B cell (primary cell): ENCODE measurements around the gene KCNF1. TPM values are rescaled to one million over a fixed set of nuclear protein-coding genes. Genes with fewer than 3 reads are reported as not detected.

ENCODE experiments used
- ATAC-seq: fragments of 200-7000 bp; cut with Tn5 transposase; one replicate; pipeline ENCODE4 v1.10.0; 2021; ENCODE audit warnings: low read depth, mild to moderate bottlenecking, moderate number of reproducible peaks, moderate library complexity
- CTCF ChIA-PET: fragments of 350-600 bp; sonication (Branson Sonifier 250); formaldehyde crosslinking; loops from one replicate; lab custom pipeline; 2021; ENCODE audit warnings: antibody characterized with exemption, inconsistent platforms; lab: Charles Lee
- POLR2A ChIA-PET: fragments of 350-600 bp; sonication (Branson Sonifier 250); formaldehyde crosslinking; loops from one replicate; lab custom pipeline; 2021; ENCODE audit warnings: antibody characterized with exemption; lab: Charles Lee
- DNase-seq: peaks from one replicate; pipeline ENCODE4 v3.0.0; 2013
- H2AFZ ChIP-seq: 2 replicates; pipeline ENCODE4 v1.6.1; 2012; ENCODE audit warnings: mild to moderate bottlenecking, low read depth, low read length; ENCODE audit not compliant: insufficient read depth, poor library complexity, severe bottlenecking
- H3K27ac ChIP-seq, 2 donors: 1 replicate in 1 of 2; 2 replicates in 1 of 2; pipeline ENCODE4 v1.5.1; 2012 to 2013; ENCODE audit warnings: low read length in 2 of 2, mild to moderate bottlenecking in 2 of 2, moderate library complexity in 1 of 2
- H3K27me3 ChIP-seq, 4 experiments: fragments of 200-600 bp in 1 of 4; sonication (generic) in 1 of 4; replicated peaks in 1 of 4; 1 replicate in 2 of 4; 2 replicates in 2 of 4; pipeline versions ENCODE4 v1.6.1 to v1.7.0; 2013 to 2016; ENCODE audit warnings: low read length in 3 of 4, mild to moderate bottlenecking in 2 of 4, mixed read lengths in 1 of 4, moderate library complexity in 1 of 4; ENCODE audit not compliant: insufficient read depth in 4 of 4, control insufficient read depth in 3 of 4; ENCODE audit errors: control extremely low read depth in 1 of 4
- H3K36me3 ChIP-seq, 2 experiments: replicated peaks in 1 of 2; 1 replicate in 1 of 2; 2 replicates in 1 of 2; pipeline versions ENCODE4 v1.6.1 to v1.7.1; 2013; ENCODE audit warnings: low read length in 1 of 2; ENCODE audit not compliant: insufficient read depth in 2 of 2, control insufficient read depth in 1 of 2; ENCODE audit errors: control extremely low read depth in 1 of 2, extremely low read depth in 1 of 2
- H3K4me1 ChIP-seq, 2 donors: fragments of 200-600 bp in 1 of 2; sonication (generic) in 1 of 2; 1 replicate in 1 of 2; 2 replicates in 1 of 2; pipeline versions ENCODE4 v1.5.1 to v1.6.1; 2013 to 2017; ENCODE audit warnings: low read length in 2 of 2; ENCODE audit not compliant: control insufficient read depth in 2 of 2, insufficient read depth in 2 of 2
- H3K4me2 ChIP-seq: replicated peaks from 2 replicates; pipeline ENCODE3; 2012; ENCODE audit warnings: mild to moderate bottlenecking, low read depth, low read length; ENCODE audit not compliant: poor library complexity, severe bottlenecking
- H3K4me3 ChIP-seq, 5 experiments: fragments of 200-600 bp in 1 of 5; sonication (generic) in 1 of 5; 1 replicate in 3 of 5; 2 replicates in 2 of 5; pipeline versions ENCODE4 v1.5.1 to v1.7.0; 2011 to 2016; ENCODE audit warnings: low read length in 4 of 5, mild to moderate bottlenecking in 4 of 5, low read depth in 2 of 5, control low read depth in 1 of 5, moderate library complexity in 1 of 5; ENCODE audit not compliant: insufficient read depth in 1 of 5; ENCODE audit errors: control extremely low read depth in 1 of 5, extremely low read depth in 1 of 5
- H3K79me2 ChIP-seq: fragments of 200-600 bp; sonication (generic); one replicate; pipeline ENCODE4 v1.6.0; 2016; ENCODE audit warnings: low read length; ENCODE audit not compliant: control insufficient read depth, insufficient read depth
- H3K9ac ChIP-seq: fragments of 200-600 bp; sonication (generic); 2 replicates; pipeline ENCODE4 v1.6.1; 2017; ENCODE audit warnings: mild to moderate bottlenecking, low read length, moderate library complexity
- H3K9me3 ChIP-seq, 3 donors: one replicate each; pipeline versions ENCODE4 v1.6.1 to v1.7.1; 2013; ENCODE audit warnings: low read length in 2 of 3; ENCODE audit not compliant: control insufficient read depth in 2 of 3, insufficient read depth in 1 of 3; ENCODE audit errors: control extremely low read depth in 1 of 3
- H4K20me1 ChIP-seq: 2 replicates; pipeline ENCODE4 v1.6.0; 2012; ENCODE audit warnings: mild to moderate bottlenecking, low read length; ENCODE audit not compliant: insufficient read depth, control insufficient read depth, poor library complexity, severe bottlenecking
- H3K27ac Mint-ChIP-seq: one replicate; pipeline ENCODE4 v1.8.0; 2021; ENCODE audit warnings: mixed read lengths
- H3K27me3 Mint-ChIP-seq: one replicate; pipeline ENCODE4 v1.8.0; 2021; ENCODE audit warnings: mixed read lengths
- H3K4me1 Mint-ChIP-seq: one replicate; pipeline ENCODE4 v1.8.0; 2021; ENCODE audit warnings: mixed read lengths
- H3K4me3 Mint-ChIP-seq: one replicate; pipeline ENCODE4 v1.8.0; 2021; ENCODE audit warnings: mixed read lengths
- H3K9me3 Mint-ChIP-seq: one replicate; pipeline ENCODE4 v1.8.0; 2022; ENCODE audit warnings: mixed read lengths; ENCODE audit not compliant: insufficient read depth
- CTCF ChIP-seq: fragments of 200-600 bp; IDR thresholded peaks from one replicate; pipeline ENCODE4 v1.8.0; 2022; ENCODE audit warnings: antibody characterized with exemption, mild to moderate bottlenecking
- EZH2 ChIP-seq: IDR thresholded peaks from 2 replicates; pipeline ENCODE4 v1.6.1; 2012; ENCODE audit warnings: borderline replicate concordance, low read depth, mild to moderate bottlenecking, moderate library complexity, low read length; ENCODE audit not compliant: insufficient read depth, poor library complexity, severe bottlenecking
- WGBS: methylation state at CpG from one replicate; pipeline ENCODE4 v1.1.5; 2013; ENCODE audit warnings: missing lambda C conversion rate; ENCODE audit not compliant: insufficient coverage; 5-methylcytosine and 5-hydroxymethylcytosine counted together
- intact Hi-C: fragments of 100-400 bp; cut with micrococcal nuclease; formaldehyde crosslinking; loops from one replicate; pipeline ENCODE4 v1.10.0; 2022
- polyA plus RNA-seq: library from polyadenylated mRNA; depleted of rRNA; stranded (reverse); fragments of >200 nt; gene quantifications from 2 replicates; pipeline ENCODE4 v1.2.3, GENCODE V29; 2012
- total RNA-seq, 2 donors: library from RNA; stranded (reverse); fragments of 120-200 nt in 1 of 2; gene quantifications; 1 replicate in 1 of 2; 2 replicates in 1 of 2; pipeline versions ENCODE4 v1.2.3 to v1.2.4, GENCODE V29; 2013 to 2022

The KCNF1 gene
- total and polyA plus RNA-seq, 2 donors (not counting 1 experiment from before 2014, with no cell fraction given): not detected

DNA sequence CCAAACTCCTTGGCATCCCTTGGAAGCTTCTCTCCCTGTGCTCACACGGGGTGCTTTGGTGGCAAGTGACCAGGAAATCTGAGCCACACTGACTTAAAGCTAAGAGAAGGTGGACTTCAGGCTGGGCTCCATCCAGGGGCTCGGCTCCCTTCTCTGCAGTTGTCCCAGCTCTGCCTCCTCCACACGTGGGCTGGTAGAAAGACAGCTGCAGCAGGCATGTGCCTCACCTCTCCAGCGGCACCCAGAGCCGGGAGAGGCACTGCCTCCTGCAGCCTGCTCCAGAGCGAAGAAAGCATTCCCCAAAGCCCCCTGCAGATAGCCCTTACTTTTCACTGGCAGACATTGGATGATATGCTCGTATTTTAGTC is 11.3 kb downstream of the KCNF1 start:
- POLR2A ChIA-PET: no interaction called here
- Mint-ChIP-seq H3K4me3 (no peak overlapping the region), H3K4me1 (no peaks in the 10 kb centered on the region), H3K9me3 (no peaks in the 10 kb centered on the region), H3K27me3 (peaks cover 18% of the 10 kb centered on the region), H3K27ac (no peak overlapping the region)
- WGBS: 77% methylated on average over 7 of the region's 7 CpGs
- ATAC-seq (no peak), DNase-seq (no peak)
- Histone ChIP-seq H3K4me1 (no peaks in the 10 kb centered on the region), H4K20me1 (no peaks in the 10 kb centered on the region), H3K4me3 (no peak overlapping the region), H3K36me3 (no peaks in the 10 kb centered on the region), H3K9me3 (no peaks in the 10 kb centered on the region), H3K9ac (no peak overlapping the region), H3K27ac (no peak overlapping the region), H3K27me3 (no peaks in the 10 kb centered on the region), H3K79me2 (no peaks in the 10 kb centered on the region), H2AFZ (no peak overlapping the region), H3K4me2 (no peak overlapping the region)
- no peak for TF ChIP-seq CTCF
- TF ChIP-seq EZH2: no peak
- intact Hi-C loops: no loop called here
- CTCF ChIA-PET: no interaction called here

DNA sequence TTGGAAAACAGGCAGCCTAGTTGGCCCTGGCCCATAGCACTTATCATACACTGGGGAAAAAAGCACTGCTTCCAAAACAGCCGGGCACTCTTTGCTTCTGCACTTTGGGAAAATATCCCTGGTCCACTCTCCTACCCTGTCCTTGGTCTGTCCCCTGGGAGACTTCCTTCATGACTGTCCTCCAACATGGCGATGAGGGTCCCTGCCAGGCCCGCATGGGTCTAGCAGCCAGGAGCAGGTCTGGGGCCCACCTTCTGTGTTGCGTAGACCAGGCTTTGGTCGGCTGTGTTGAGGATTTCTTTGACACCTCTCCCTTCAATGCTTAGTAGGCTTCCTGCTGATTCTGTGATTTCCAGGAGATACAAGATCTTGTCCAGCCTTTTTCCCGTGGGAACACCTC is 12.2 kb downstream of the KCNF1 start:
- H3K27me3 ChIP-seq: no peaks in the 10 kb centered on the region
- no peaks in the 10 kb centered on the region for H3K4me1 Mint-ChIP-seq
- H3K4me3 Mint-ChIP-seq: no peak overlapping the region
- no peak overlapping the region for H3K27ac Mint-ChIP-seq
- no peaks in the 10 kb centered on the region for H3K9me3 Mint-ChIP-seq
- no peaks in the 10 kb centered on the region for H3K9me3 ChIP-seq
- no peak overlapping the region for H3K27ac ChIP-seq
- no peaks in the 10 kb centered on the region for H3K4me1 ChIP-seq
- H2AFZ ChIP-seq: no peak overlapping the region
- ATAC-seq (no peak), DNase-seq (no peak)
- H3K79me2 ChIP-seq: no peaks in the 10 kb centered on the region
- WGBS: 90% methylated on average over 4 of the region's 6 CpGs
- no peak overlapping the region for H3K4me3 ChIP-seq
- peaks cover 27% of the 10 kb centered on the region for H3K27me3 Mint-ChIP-seq
- intact Hi-C loops: no loop called here
- no peak overlapping the region for H3K9ac ChIP-seq
- ChIA-PET POLR2A (no interaction called here), CTCF (no interaction called here)
- H3K36me3 ChIP-seq: no peaks in the 10 kb centered on the region
- no peak overlapping the region for H3K4me2 ChIP-seq
- H4K20me1 ChIP-seq: no peaks in the 10 kb centered on the region
- TF ChIP-seq EZH2: no peak
- no peak for TF ChIP-seq CTCF
